Heart left ventricle (tissue), 16 donors: Measurements from ENCODE around the gene SPTB. TPM values are rescaled to one million over a fixed set of nuclear protein-coding genes. Genes with fewer than 3 reads are reported as not detected.

Experiments
- ATAC-seq, 4 donors: fragments of 200-7000 bp; cut with Tn5 transposase; one replicate each; pipeline ENCODE4 v1.9.1; 2020 to 2022; ENCODE audit warnings: moderate library complexity in 4 of 4, mild to moderate bottlenecking in 3 of 4, moderate number of reproducible peaks in 1 of 4
- DNase-seq, 5 donors: peaks; one replicate each; pipeline ENCODE4 v3.0.0-alpha.2; 2020
- H3K27ac ChIP-seq, 12 donors: fragments of 200-600 bp; sonication (generic) in 4 of 12; one replicate each; pipeline versions ENCODE4 v1.5.0 to v1.8.0; 2016 to 2022; ENCODE audit warnings: mild to moderate bottlenecking in 2 of 12
- H3K27me3 ChIP-seq, 9 donors: fragments of 200-600 bp; sonication (generic) in 2 of 9; one replicate each; pipeline versions ENCODE4 v1.5.1 to v1.8.0; 2016 to 2022; ENCODE audit warnings: mild to moderate bottlenecking in 3 of 9
- H3K36me3 ChIP-seq, 9 donors: fragments of 200-600 bp; sonication (generic) in 2 of 9; one replicate each; pipeline versions ENCODE4 v1.5.0 to v1.8.0; 2018 to 2022; ENCODE audit warnings: mild to moderate bottlenecking in 2 of 9
- H3K4me1 ChIP-seq, 12 donors: fragments of 200-600 bp; sonication (generic) in 4 of 12; one replicate each; pipeline versions ENCODE4 v1.5.0 to v1.8.0; 2016 to 2022; ENCODE audit warnings: mild to moderate bottlenecking in 3 of 12
- H3K4me3 ChIP-seq, 12 donors: fragments of 200-600 bp; sonication (generic) in 4 of 12; one replicate each; pipeline versions ENCODE4 v1.5.0 to v1.8.0; 2017 to 2022; ENCODE audit warnings: mild to moderate bottlenecking in 9 of 12, moderate library complexity in 4 of 12
- H3K9me3 ChIP-seq, 12 donors: fragments of 200-600 bp; sonication (generic) in 4 of 12; one replicate each; pipeline versions ENCODE4 v1.5.0 to v1.8.0; 2016 to 2022; ENCODE audit warnings: mild to moderate bottlenecking in 1 of 12
- CTCF ChIP-seq, 12 donors: fragments of 200-600 bp; sonication (generic) in 4 of 12; IDR thresholded peaks; one replicate each; pipeline versions ENCODE4 v1.5.0 to v1.8.0; 2018 to 2022; ENCODE audit warnings: antibody characterized with exemption in 12 of 12, mild to moderate bottlenecking in 5 of 12
- POLR2A ChIP-seq, 2 donors: fragments of 450-650 bp; IDR thresholded peaks; one replicate each; pipeline ENCODE4 v1.6.1; 2017; ENCODE audit warnings: antibody characterized with exemption in 2 of 2, mild to moderate bottlenecking in 2 of 2, moderate library complexity in 2 of 2
- WGBS, 4 donors: extraction: QIAGEN DNeasy Blood & Tissue Kit in 2 of 4; methylation state at CpG; one replicate each; pipeline versions ENCODE4 v1.1.5 to v1.1.7; 2013 to 2018; 5-methylcytosine and 5-hydroxymethylcytosine counted together
- intact Hi-C, 10 donors: fragments of 100-400 bp; cut with DNase I; formaldehyde crosslinking; loops; one replicate each; pipeline versions ENCODE4 v1.11.1 to v1.14.2; 2022
- polyA plus RNA-seq, 2 donors: library from polyadenylated mRNA; stranded (reverse); fragments of 200-250 nt; gene quantifications; one replicate each; pipeline ENCODE4 v1.2.3, GENCODE V29; 2013
- total RNA-seq, 9 donors: library from RNA; depleted of rRNA in 2 of 9; stranded (reverse); fragments of >200 nt in 2 of 9; fragmentation: NEBNext Ultra II Directional in 3 of 9; extraction: Animal tissue kit (Norgen Biotek cat#: 25700) in 3 of 9; gene quantifications; one replicate each; pipeline versions ENCODE4 v1.1.0 to v1.2.4, GENCODE V29; 2016 to 2023
- donor health status: ischemic (EF 13 %, LVEDD 7.1; RV severe dilation, severe dysfunction).
- donor health status: healthy with polysubstance abuse.
- donor health status: DM: no; HTN: yes; CAD: no.
- donor health status: DM: no; HTN: no; CAD: no.
- donor health status: ischemic (EF 25% LVEDD 6.9; RV normal size, moderate dysfunction).
- donor health status: ischemic (EF 25% LVEDD 5.7; RV mildly dilated, moderate dysfunction).
- donor health status: healthy.
- donor health status: DM: yes; HTN: yes; CAD: no.
- donor health status: ischemic (EF 35%, LVEDD 5.7; RV mildly dilated, moderate dysfunction).
- donor health status: nonischemic (EF 11% LVEDD 7.7; RV severe dilation, severe dysfunction).
- donor health status: DM: yes; HTN: yes; CAD: no.
- donor health status: PGD.
- donor health status: ischemic (EF 29% LVEDD 5.4; RV normal size, mild dysfunction).
- donor health status: nonischemic (EF 23%, LVEDD 6.1; RV moderate dilation, normal function).

SPTB gene
- total and polyA plus RNA-seq, 11 donors: 60.3 to 195 (median 92.6) TPM

GRCh38 chr14:64880221-64881121 is 764 bp upstream of the SPTB start:
- Histone ChIP-seq H3K9me3 (no peaks in the 10 kb centered on the region), H3K27ac (peak overlapping the region; percentile 32 to 95 (median 89)), H3K36me3 (no peaks in the 10 kb centered on the region), H3K4me3 (peak overlapping the region; percentile 56 to 78 (median 66)), H3K27me3 (peaks cover 0 to 56% (median 14%) of the 10 kb centered on the region in 9 donors), H3K4me1 (peaks cover 0 to 32% (median 11%) of the 10 kb centered on the region in 12 donors)
- WGBS, 4 donors: 3 to 8% (median 5%) methylated on average over 17 to 49 of the region's 49 CpGs
- intact Hi-C loops: loop anchor here in 7 of 10 donors (1.0 to 10.0 kb wide), 4 partner anchors 39 to 206 kb away; no protein-coding TSS in a partner anchor
- DNase-seq (peak; percentile 43 to 67 (median 58)), ATAC-seq (peak; percentile 56 to 72 (median 68))
- no peak for TF ChIP-seq POLR2A (IDR thresholded peaks at IDR 0.05)

GRCh38 chr14:64878837-64879634 is 671 bp downstream of the SPTB start:
- TF ChIP-seq POLR2A (IDR thresholded peaks at IDR 0.05) (no peak), CTCF (IDR thresholded peaks at IDR 0.05) (peak in 1 of 12 donors; percentile 5)
- intact Hi-C loops: loop anchor here in 7 of 10 donors (2.0 to 5.0 kb wide), 5 partner anchors 36 to 57 kb away; no protein-coding TSS in a partner anchor
- ATAC-seq (peak; percentile 13 to 44 (median 41)), DNase-seq (peak; percentile 10 to 58 (median 40))
- Histone ChIP-seq H3K4me1 (peaks cover 0 to 37% (median 11%) of the 10 kb centered on the region in 12 donors), H3K27ac (peak overlapping the region; percentile 79 to 95 (median 89)), H3K9me3 (no peaks in the 10 kb centered on the region), H3K4me3 (peak overlapping the region; percentile 56 to 78 (median 66)), H3K27me3 (peaks cover 0 to 56% (median 14%) of the 10 kb centered on the region in 9 donors), H3K36me3 (no peaks in the 10 kb centered on the region)
- 3 to 9% (median 5%) methylated on average over 13 to 43 of the region's 43 CpGs for WGBS, 4 donors

GRCh38 chr14:64877846-64878245 is 1.9 kb downstream of the SPTB start:
- TF ChIP-seq CTCF (IDR thresholded peaks at IDR 0.05) (no peak), POLR2A (IDR thresholded peaks at IDR 0.05) (no peak)
- peak overlapping the region in 3 of 12 donors; percentile 90 to 95 (median 91) for H3K27ac ChIP-seq
- H3K4me1 ChIP-seq: peaks cover 0 to 37% (median 11%) of the 10 kb centered on the region in 12 donors
- no peaks in the 10 kb centered on the region for H3K36me3 ChIP-seq
- no peak for DNase-seq
- no peak for ATAC-seq
- peak overlapping the region in 2 of 12 donors; percentile 72 to 78 for H3K4me3 ChIP-seq
- H3K27me3 ChIP-seq: peaks cover 0 to 56% (median 14%) of the 10 kb centered on the region in 9 donors
- no peaks in the 10 kb centered on the region for H3K9me3 ChIP-seq
- WGBS, 4 donors: 55 to 91% (median 75%) methylated on average over 4 of the region's 4 CpGs
- intact Hi-C loops: loop anchor here in 7 of 10 donors (2.0 to 5.0 kb wide), 5 partner anchors 35 to 56 kb away; no protein-coding TSS in a partner anchor

GRCh38 chr14:64875350-64875749 is 4.4 kb downstream of the SPTB start:
- H3K27me3 ChIP-seq: peaks cover 0 to 36% (median 9%) of the 10 kb centered on the region in 9 donors
- no peak overlapping the region for H3K4me3 ChIP-seq
- no peaks in the 10 kb centered on the region for H3K36me3 ChIP-seq
- intact Hi-C loops: loop anchor here in 5 of 10 donors (5.0 kb wide), 3 partner anchors 33 to 53 kb away; no protein-coding TSS in a partner anchor
- TF ChIP-seq POLR2A (IDR thresholded peaks at IDR 0.05) (no peak), CTCF (IDR thresholded peaks at IDR 0.05) (no peak)
- H3K4me1 ChIP-seq: peaks cover 0 to 34% (median 7%) of the 10 kb centered on the region in 12 donors
- 31 to 47% (median 45%) methylated on average over 4 of the region's 4 CpGs for WGBS, 4 donors
- ATAC-seq: no peak
- H3K27ac ChIP-seq: no peak overlapping the region
- DNase-seq: no peak
- H3K9me3 ChIP-seq: no peaks in the 10 kb centered on the region
